HepG2 (cell line): Measurements from ENCODE around the gene RPS19. TPM values are rescaled to one million over a fixed set of nuclear protein-coding genes. Genes with fewer than 3 reads are reported as not detected.
"Not testable (repeated sequence)": the region's sequence is repeated elsewhere in the genome, so short reads cannot be mapped to it uniquely, and the experiment has no call there.

Experiments used
- ATAC-seq: fragments of 200-7000 bp; cut with Tn5 transposase; 3 replicates; pipeline ENCODE4 v1.9.1; 2020; ENCODE audit warnings: mild to moderate bottlenecking, moderate library complexity
- BruUV-seq: library from RNA; stranded (reverse); fragments of 400-500 nt; replicated peaks from 2 replicates; lab custom pipeline; 2021; lab: Mats Ljungman, UMichigan
- CTCF ChIA-PET: fragments of 300-600 bp; formaldehyde crosslinking; extraction: SDS; loops from one replicate; lab custom pipeline; 2021; ENCODE audit warnings: low total read pairs, inconsistent platforms, low intra/inter-chr PET ratio; lab: Yijun Ruan, JAX
- POLR2A ChIA-PET: fragments of 350-600 bp; sonication (Branson Sonifier 250); formaldehyde crosslinking; loops from one replicate; lab custom pipeline; 2020; ENCODE audit warnings: antibody characterized with exemption, inconsistent platforms; lab: Yijun Ruan, JAX
- DNase-seq: peaks from one replicate; pipeline ENCODE4 v3.0.0-alpha.2; 2015; ENCODE audit warnings: low spot score
- FAIRE-seq: peaks from 3 replicates; lab custom pipeline; 2011; peaks lifted over from hg19 to GRCh38; lab: Jason Lieb, UNC
- H2AFZ ChIP-seq: one replicate; pipeline ENCODE4 v1.6.1; 2011; ENCODE audit warnings: low read length, inconsistent platforms
- H3K27ac ChIP-seq: fragments of 300-600 bp; 3 replicates; pipeline ENCODE4 v1.8.0; 2011; ENCODE audit warnings: mixed run types, mild to moderate bottlenecking, mixed read lengths, low read length, inconsistent platforms; ENCODE audit not compliant: insufficient read depth; ENCODE audit errors: extremely low read length
- H3K27me3 ChIP-seq, 2 experiments: fragments of 200-600 bp in 1 of 2; 2 replicates in 1 of 2; 3 replicates in 1 of 2; pipeline versions ENCODE4 v1.6.0 to v1.8.0; 2011; ENCODE audit warnings: low read length in 2 of 2, mild to moderate bottlenecking in 2 of 2, moderate library complexity in 2 of 2, inconsistent platforms in 1 of 2; ENCODE audit not compliant: insufficient read depth in 2 of 2, control insufficient read depth in 1 of 2
- H3K36me3 ChIP-seq, 2 experiments: fragments of 200-600 bp in 1 of 2; replicated peaks in 1 of 2; 2 replicates in 1 of 2; 3 replicates in 1 of 2; pipeline versions ENCODE4 v1.5.1 to v1.8.0; 2011; ENCODE audit warnings: low read length in 2 of 2, inconsistent platforms in 1 of 2; ENCODE audit not compliant: insufficient read depth in 2 of 2, control insufficient read depth in 1 of 2
- H3K4me1 ChIP-seq: 2 replicates; pipeline ENCODE4 v1.5.1; 2012; ENCODE audit warnings: low read length, inconsistent platforms; ENCODE audit not compliant: insufficient read depth
- H3K4me2 ChIP-seq: 2 replicates; pipeline ENCODE4 v1.6.0; 2011; ENCODE audit warnings: low read depth, low read length, inconsistent platforms
- H3K4me3 ChIP-seq, 3 experiments: fragments of 200-600 bp in 1 of 3; sonication (generic), shearing (Covaris generic) in 1 of 3; replicated peaks in 1 of 3; 2 replicates each; pipeline ENCODE4 v1.5.1; 2011 to 2016; ENCODE audit warnings: low read length in 3 of 3, inconsistent platforms in 2 of 3, low read depth in 2 of 3, mild to moderate bottlenecking in 2 of 3, control low read depth in 1 of 3, mixed read lengths in 1 of 3; ENCODE audit not compliant: insufficient read depth in 1 of 3
- H3K79me2 ChIP-seq: one replicate; pipeline ENCODE4 v1.6.1; 2011; ENCODE audit warnings: low read length, inconsistent platforms; ENCODE audit not compliant: insufficient read depth
- H3K9ac ChIP-seq: 2 replicates; pipeline ENCODE4 v1.6.0; 2011; ENCODE audit warnings: mild to moderate bottlenecking, low read depth, low read length, inconsistent platforms; ENCODE audit not compliant: insufficient read depth
- H3K9me3 ChIP-seq: 2 replicates; pipeline ENCODE4 v1.5.1; 2012; ENCODE audit warnings: mild to moderate bottlenecking, low read length
- H4K20me1 ChIP-seq: 2 replicates; pipeline ENCODE4 v1.6.0; 2011; ENCODE audit warnings: inconsistent platforms, mild to moderate bottlenecking, low read length, moderate library complexity; ENCODE audit not compliant: insufficient read depth
- EZH2 ChIP-seq: conservative IDR thresholded peaks from 2 replicates; pipeline ENCODE4 v1.6.1; 2012; ENCODE audit warnings: mild to moderate bottlenecking, low read depth, low read length, moderate library complexity
- ZNF800 ChIP-seq: sonication (generic); formaldehyde crosslinking; IDR thresholded peaks from 2 replicates; pipeline ENCODE4 v1.4.0; 2020; ENCODE audit warnings: missing genetic modification reagents
- ZSCAN22 ChIP-seq: sonication (generic); formaldehyde crosslinking; IDR thresholded peaks from 2 replicates; pipeline ENCODE4 v1.4.0; 2020; ENCODE audit warnings: mild to moderate bottlenecking, missing genetic modification reagents
- WGBS: methylation state at CpG from one replicate; pipeline ENCODE4 v1.1.6; 2017; ENCODE audit warnings: low lambda C conversion rate; 5-methylcytosine and 5-hydroxymethylcytosine counted together
- in situ Hi-C: cut with HindIII; loops from 2 replicates; pipeline ENCODE4 v1.10.0; 2017; ENCODE audit warnings: low pct_unique_long_range_greater_than_20kb; ENCODE audit not compliant: extremely low pct_ligation_motif_present
- intact Hi-C: fragments of 100-400 bp; cut with micrococcal nuclease; formaldehyde crosslinking; loops from one replicate; pipeline ENCODE4 v1.10.0; 2022; ENCODE audit not compliant: unreplicated experiment
- polyA plus RNA-seq, 8 experiments: library from polyadenylated mRNA; depleted of rRNA in 3 of 8; stranded (reverse) in 7 of 8; unstranded in 1 of 8; fragments of >200 nt; fragmentation: Illumina TruSeq in 4 of 8; extraction: Trizol in 4 of 8; gene quantifications; 2 replicates each; pipeline versions ENCODE4 v1.2.1 to v1.2.3, GENCODE V29; 2011 to 2016; ENCODE audit warnings: low read depth in 4 of 8, missing spikeins in 1 of 8, mixed read lengths in 1 of 8; ENCODE audit not compliant: insufficient read depth in 1 of 8
- total RNA-seq, 5 experiments: library from RNA; depleted of rRNA; stranded (reverse); fragments of >200 nt; fragmentation: Illumina TruSeq; extraction: Trizol; gene quantifications; 2 replicates each; pipeline ENCODE4 v1.2.3, GENCODE V29; 2016; ENCODE audit warnings: low read depth in 1 of 5

Gene RPS19
- total and polyA plus RNA-seq, 2 of the 13 experiments (the other 11 are each of a cell fraction or from before 2014, with no cell fraction given) = 1,983 to 4,758 TPM

GRCh38 chr19:41913538-41914423 lies 53.7 kb downstream of the RPS19 start:
- no TSS peak for BruUV-seq
- DNase-seq (no peak), ATAC-seq (peak; percentile 18; the same call in 2 of the 3 replicates), FAIRE-seq (no peak)
- Histone ChIP-seq H3K4me3 (no peak overlapping the region), H3K79me2 (no peaks in the 10 kb centered on the region), H3K9me3 (no peaks in the 10 kb centered on the region), H3K4me1 (no peaks in the 10 kb centered on the region), H3K36me3 (no peaks in the 10 kb centered on the region), H3K27me3 (peaks cover 10 to 36% of the 10 kb centered on the region in 2 experiments), H3K9ac (no peak overlapping the region), H3K4me2 (no peak overlapping the region), H4K20me1 (no peaks in the 10 kb centered on the region), H2AFZ (no peak overlapping the region), H3K27ac (no peak overlapping the region)
- intact Hi-C loops = no loop called here
- CTCF ChIA-PET = no interaction called here
- POLR2A ChIA-PET = no interaction called here
- WGBS = 28% methylated on average over 21 of the region's 21 CpGs
- in situ Hi-C loops = no loop called here
- TF ChIP-seq EZH2 (peak; percentile 53; the same call in 1 of the 2 replicates), ZNF800 (no peak), ZSCAN22 (CRISPR knock-in tag) (0 out of 2 replicates have a peak, but pooled peaks have one; percentile 42)

DNA sequence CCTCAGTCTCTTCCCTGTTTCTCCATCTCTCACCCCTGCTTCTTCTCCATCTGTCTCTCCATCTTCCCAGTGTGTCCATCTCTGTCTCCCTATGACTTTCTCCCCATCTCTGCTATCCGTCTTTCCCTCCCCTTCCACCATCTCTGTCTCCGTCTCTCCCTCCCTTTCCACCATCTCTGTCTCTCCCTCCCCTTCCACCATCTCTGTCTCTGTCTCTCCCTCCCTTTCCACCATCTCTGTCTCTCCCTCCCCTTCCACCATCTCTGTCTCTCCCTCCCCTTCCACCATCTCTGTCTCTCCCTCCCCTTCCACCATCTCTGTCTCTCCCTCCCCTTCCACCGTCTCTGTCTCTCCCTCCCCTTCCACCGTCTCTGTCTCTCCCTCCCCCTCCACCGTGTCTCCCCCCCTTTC lies 54.4 kb downstream of the RPS19 start:
- H3K27ac ChIP-seq, ATAC-seq, intact Hi-C loops, H3K9ac ChIP-seq, H3K4me3 ChIP-seq, in situ Hi-C loops, POLR2A ChIA-PET, BruUV-seq, H3K4me2 ChIP-seq, H3K36me3 ChIP-seq, FAIRE-seq, H4K20me1 ChIP-seq, DNase-seq, H3K9me3 ChIP-seq, H3K4me1 ChIP-seq, H3K79me2 ChIP-seq, CTCF ChIA-PET, H2AFZ ChIP-seq: not testable (repeated sequence)
- 19% methylated on average over 5 of the region's 5 CpGs for WGBS
- peaks cover 10 to 36% of the 10 kb centered on the region in 2 experiments for H3K27me3 ChIP-seq
